ENCODE results near the gene FBXO17. TPM values are rescaled to one million over a fixed set of nuclear protein-coding genes. Genes with fewer than 3 reads are reported as not detected.
"Not testable (repeated sequence)": the region's sequence is repeated elsewhere in the genome, so short reads cannot be mapped to it uniquely, and the experiment has no call there.

The FBXO17 gene
- total and polyA plus RNA-seq, 3 experiments from 2014 or later: 0.16 TPM; not detected in 2

GRCh38 chr19:38977445-38978325, 2.1 kb upstream of the FBXO17 start:
- Mint-ChIP-seq H3K9me3 (peaks cover 0 to 3% (median 0%) of the 10 kb centered on the region in 5 donors), H3K4me3 (no peak overlapping the region), H3K36me3 (peaks cover 0 to 4% (median 2%) of the 10 kb centered on the region in 3 donors), H3K27ac (peak overlapping the region in 1 of 8 donors; percentile 34), H3K4me1 (peaks cover 7 to 17% (median 10%) of the 10 kb centered on the region in 3 donors), H3K27me3 (peaks cover 21 to 34% of the 10 kb centered on the region in 2 donors)
- ChIA-PET POLR2A (no interaction called here), CTCF (no interaction called here)
- H3K4me1 ChIP-seq (ENCODE audit: insufficient read depth, low read length): no peaks in the 10 kb centered on the region
- no peaks in the 10 kb centered on the region for H3K9me3 ChIP-seq (ENCODE audit: low read length)
- peaks cover 5% of the 10 kb centered on the region for H3K27me3 ChIP-seq (ENCODE audit: insufficient read depth, low read length, poor library complexity, severe bottlenecking)
- no peak for DNase-seq
- no peaks in the 10 kb centered on the region for H3K36me3 ChIP-seq (ENCODE audit: insufficient read depth, low read length)
- no peak overlapping the region for H3K4me3 ChIP-seq (ENCODE audit: low read length)
- no peak overlapping the region for H3K27ac ChIP-seq (ENCODE audit: low read depth, low read length)

- H3K27me3 Mint-ChIP-seq: peaks cover 21 to 34% of the 10 kb centered on the region in 2 donors
- no peaks in the 10 kb centered on the region for H3K4me1 ChIP-seq (ENCODE audit: insufficient read depth, low read length)
- peak overlapping the region in 5 of 7 donors; percentile 50 to 78 (median 60) for H3K4me3 Mint-ChIP-seq
- POLR2A ChIA-PET: no interaction called here
- no peak for DNase-seq
- peaks cover 7 to 17% (median 10%) of the 10 kb centered on the region in 3 donors for H3K4me1 Mint-ChIP-seq
- peak overlapping the region; percentile 64 for H3K27ac ChIP-seq (ENCODE audit: low read depth, low read length)
- no peaks in the 10 kb centered on the region for H3K36me3 ChIP-seq (ENCODE audit: insufficient read depth, low read length)
- no peak overlapping the region for H3K4me3 ChIP-seq (ENCODE audit: low read length)
- peaks cover 5% of the 10 kb centered on the region for H3K27me3 ChIP-seq (ENCODE audit: insufficient read depth, low read length, poor library complexity, severe bottlenecking)
- H3K27ac Mint-ChIP-seq: peak overlapping the region in 2 of 8 donors; percentile 49 to 61
- peaks cover 0 to 3% (median 0%) of the 10 kb centered on the region in 5 donors for H3K9me3 Mint-ChIP-seq
- CTCF ChIA-PET: interaction anchor here (0.8 kb wide), 1 partner anchor 525 kb away, joined by 3 read pairs; no protein-coding TSS in a partner anchor
- peaks cover 0 to 4% (median 2%) of the 10 kb centered on the region in 3 donors for H3K36me3 Mint-ChIP-seq
- no peaks in the 10 kb centered on the region for H3K9me3 ChIP-seq (ENCODE audit: low read length)
Measured at GRCh38 chr19:38975861-38976271, 324 bp upstream of the FBXO17 start.

GRCh38 chr19:38974624-38975213, 823 bp downstream of the FBXO17 start:
- H3K4me1 Mint-ChIP-seq: peaks cover 7 to 17% (median 10%) of the 10 kb centered on the region in 3 donors
- POLR2A ChIA-PET: no interaction called here
- Histone ChIP-seq H3K27me3 (ENCODE audit: insufficient read depth, low read length, poor library complexity, severe bottlenecking) (peaks cover 5% of the 10 kb centered on the region), H3K4me1 (ENCODE audit: insufficient read depth, low read length) (no peaks in the 10 kb centered on the region), H3K4me3 (ENCODE audit: low read length) (no peak overlapping the region), H3K36me3 (ENCODE audit: insufficient read depth, low read length) (no peaks in the 10 kb centered on the region), H3K27ac (ENCODE audit: low read depth, low read length) (peak overlapping the region; percentile 51), H3K9me3 (ENCODE audit: low read length) (no peaks in the 10 kb centered on the region)
- H3K27ac Mint-ChIP-seq: peak overlapping the region in 1 of 8 donors; percentile 34
- H3K9me3 Mint-ChIP-seq: no peaks in the 10 kb centered on the region
- peak overlapping the region in 6 of 7 donors; percentile 6 to 81 (median 30) for H3K4me3 Mint-ChIP-seq
- peaks cover 0 to 2% (median 0%) of the 10 kb centered on the region in 3 donors for H3K36me3 Mint-ChIP-seq
- no peak for DNase-seq
- peaks cover 19 to 29% of the 10 kb centered on the region in 2 donors for H3K27me3 Mint-ChIP-seq
- CTCF ChIA-PET: no interaction called here

GRCh38 chr19:38971672-38972071, 3.9 kb downstream of the FBXO17 start:
- peaks cover 5% of the 10 kb centered on the region for H3K27me3 ChIP-seq (ENCODE audit: insufficient read depth, low read length, poor library complexity, severe bottlenecking)
- H3K36me3 ChIP-seq (ENCODE audit: insufficient read depth, low read length): no peaks in the 10 kb centered on the region
- Mint-ChIP-seq H3K27me3 (peaks cover 18 to 26% of the 10 kb centered on the region in 2 donors), H3K9me3 (no peaks in the 10 kb centered on the region), H3K4me1 (peaks cover 7 to 17% (median 10%) of the 10 kb centered on the region in 3 donors), H3K36me3 (peaks cover 0 to 2% (median 0%) of the 10 kb centered on the region in 3 donors), H3K4me3 (no peak overlapping the region), H3K27ac (no peak overlapping the region)
- POLR2A ChIA-PET: no interaction called here
- H3K27ac ChIP-seq (ENCODE audit: low read depth, low read length): no peak overlapping the region
- CTCF ChIA-PET: interaction anchor here (2.0 kb wide), 1 partner anchor 9 kb away, joined by 6 read pairs; no protein-coding TSS in a partner anchor
- H3K9me3 ChIP-seq (ENCODE audit: low read length): no peaks in the 10 kb centered on the region
- H3K4me3 ChIP-seq (ENCODE audit: low read length): no peak overlapping the region
- DNase-seq: no peak
- H3K4me1 ChIP-seq (ENCODE audit: insufficient read depth, low read length): no peaks in the 10 kb centered on the region

- Histone ChIP-seq H3K4me3 (ENCODE audit: low read length) (no peak overlapping the region), H3K4me1 (ENCODE audit: insufficient read depth, low read length) (no peaks in the 10 kb centered on the region), H3K27ac (ENCODE audit: low read depth, low read length) (no peak overlapping the region), H3K9me3 (ENCODE audit: low read length) (no peaks in the 10 kb centered on the region), H3K27me3 (ENCODE audit: insufficient read depth, low read length, poor library complexity, severe bottlenecking) (peaks cover 1% of the 10 kb centered on the region), H3K36me3 (ENCODE audit: insufficient read depth, low read length) (no peaks in the 10 kb centered on the region)
- Mint-ChIP-seq H3K36me3 (peaks cover 0 to 2% (median 0%) of the 10 kb centered on the region in 3 donors), H3K4me3 (no peak overlapping the region), H3K9me3 (no peaks in the 10 kb centered on the region), H3K27ac (no peak overlapping the region), H3K27me3 (peaks cover 10 to 23% of the 10 kb centered on the region in 2 donors), H3K4me1 (peaks cover 5 to 10% (median 7%) of the 10 kb centered on the region in 3 donors)
- DNase-seq: no peak
- ChIA-PET POLR2A (no interaction called here), CTCF (interaction anchor here (0.7 to 2.0 kb wide), 2 partner anchors 9 to 57 kb away, joined by 3 to 6 read pairs; no protein-coding TSS in a partner anchor)
Measured at GRCh38 chr19:38970664-38971532, 4.6 kb downstream of the FBXO17 start.

GRCh38 chr19:38966149-38966548, 9.4 kb downstream of the FBXO17 start:
- POLR2A ChIA-PET; H3K4me3 Mint-ChIP-seq; H3K9me3 Mint-ChIP-seq; CTCF ChIA-PET; H3K27ac Mint-ChIP-seq; H3K36me3 Mint-ChIP-seq; H3K36me3 ChIP-seq (ENCODE audit: insufficient read depth, low read length); DNase-seq; H3K4me1 ChIP-seq (ENCODE audit: insufficient read depth, low read length); H3K9me3 ChIP-seq (ENCODE audit: low read length); H3K27me3 ChIP-seq (ENCODE audit: insufficient read depth, low read length, poor library complexity, severe bottlenecking); H3K4me3 ChIP-seq (ENCODE audit: low read length); H3K4me1 Mint-ChIP-seq; H3K27ac ChIP-seq (ENCODE audit: low read depth, low read length): not testable (repeated sequence)
- peaks cover 16 to 17% of the 10 kb centered on the region in 2 donors for H3K27me3 Mint-ChIP-seq

GRCh38 chr19:38964738-38965137, 10.8 kb downstream of the FBXO17 start:
- Mint-ChIP-seq H3K9me3 (no peaks in the 10 kb centered on the region), H3K4me1 (peaks cover 6 to 8% (median 7%) of the 10 kb centered on the region in 3 donors), H3K36me3 (no peaks in the 10 kb centered on the region), H3K4me3 (no peak overlapping the region), H3K27ac (no peak overlapping the region), H3K27me3 (peaks cover 16 to 17% of the 10 kb centered on the region in 2 donors)
- no peaks in the 10 kb centered on the region for H3K27me3 ChIP-seq (ENCODE audit: insufficient read depth, low read length, poor library complexity, severe bottlenecking)
- no peak overlapping the region for H3K27ac ChIP-seq (ENCODE audit: low read depth, low read length)
- no peak for DNase-seq
- no peaks in the 10 kb centered on the region for H3K36me3 ChIP-seq (ENCODE audit: insufficient read depth, low read length)
- H3K4me3 ChIP-seq (ENCODE audit: low read length): no peak overlapping the region
- H3K4me1 ChIP-seq (ENCODE audit: insufficient read depth, low read length): no peaks in the 10 kb centered on the region
- CTCF ChIA-PET: no interaction called here
- POLR2A ChIA-PET: no interaction called here
- no peaks in the 10 kb centered on the region for H3K9me3 ChIP-seq (ENCODE audit: low read length)
